H1 (cell line): ENCODE results near the gene ERN2. TPM values are rescaled to one million over a fixed set of nuclear protein-coding genes. Genes with fewer than 3 reads are reported as not detected.

ENCODE experiments used
- ATF3 ChIP-seq: IDR thresholded peaks from 2 replicates; pipeline ENCODE4 v1.6.1; 2011; ENCODE audit warnings: low read depth, mild to moderate bottlenecking, low read length; ENCODE audit not compliant: insufficient read depth
- BCL11A ChIP-seq, 2 experiments: IDR thresholded peaks; one replicate each; pipeline ENCODE4 v1.6.1; 2011; ENCODE audit warnings: low read depth in 2 of 2, low read length in 2 of 2, mild to moderate bottlenecking in 2 of 2
- CBX5 ChIP-seq: fragments of 300-800, 300-1000 bp; sonication (generic); IDR thresholded peaks from 2 replicates; pipeline ENCODE4 v1.7.1; 2016; ENCODE audit warnings: antibody characterized with exemption, low read length, low read depth
- CREB1 ChIP-seq: IDR thresholded peaks from 2 replicates; pipeline ENCODE4 v1.6.1; 2012; ENCODE audit warnings: inconsistent platforms
- CTBP2 ChIP-seq: IDR thresholded peaks from 2 replicates; pipeline ENCODE4 v1.7.0; 2011; ENCODE audit warnings: borderline replicate concordance, mild to moderate bottlenecking, moderate library complexity, mixed read lengths, low read length; ENCODE audit not compliant: insufficient read depth, insufficient read length
- E2F6 ChIP-seq: IDR thresholded peaks from 2 replicates; pipeline ENCODE4 v1.6.1; 2012; ENCODE audit warnings: inconsistent platforms
- EP300 ChIP-seq, 2 experiments: IDR thresholded peaks; 1 replicate in 1 of 2; 2 replicates in 1 of 2; pipeline ENCODE4 v1.6.1; 2011 to 2012; ENCODE audit warnings: low read depth in 2 of 2, low read length in 2 of 2, mild to moderate bottlenecking in 2 of 2, borderline replicate concordance in 1 of 2, inconsistent platforms in 1 of 2, moderate library complexity in 1 of 2
- JUND ChIP-seq: IDR thresholded peaks from 2 replicates; pipeline ENCODE4 v1.6.1; 2011; ENCODE audit warnings: mild to moderate bottlenecking, improper control_type of control experiment, low read length
- KDM1A ChIP-seq: fragments of 200-600, 300-600 bp; sonication (generic); IDR thresholded peaks from 2 replicates; pipeline ENCODE4 v1.7.1; 2016; ENCODE audit warnings: mild to moderate bottlenecking, low read length, borderline replicate concordance
- NANOG ChIP-seq: IDR thresholded peaks from 2 replicates; pipeline ENCODE4 v1.6.1; 2011; ENCODE audit warnings: low read length, low read depth, mild to moderate bottlenecking, inconsistent platforms; ENCODE audit not compliant: insufficient read depth, poor library complexity, severe bottlenecking
- NRF1 ChIP-seq: IDR thresholded peaks from 2 replicates; pipeline ENCODE4 v1.6.1; 2011; ENCODE audit warnings: mild to moderate bottlenecking, low read depth, low read length, improper control_type of control experiment
- PHF8 ChIP-seq: fragments of 200-600 bp; sonication (generic); conservative IDR thresholded peaks from 2 replicates; pipeline ENCODE4 v1.7.1; 2012; ENCODE audit warnings: low read depth, mild to moderate bottlenecking, inconsistent platforms, low read length, moderate library complexity
- RBBP5 ChIP-seq: IDR thresholded peaks from 2 replicates; pipeline ENCODE4 v1.7.1; 2012; ENCODE audit warnings: low read depth, mild to moderate bottlenecking, inconsistent platforms, low read length, moderate library complexity, borderline replicate concordance
- RFX5 ChIP-seq: IDR thresholded peaks from 2 replicates; pipeline ENCODE4 v1.6.1; 2011; ENCODE audit warnings: low read depth, low read length, improper control_type of control experiment, borderline replicate concordance
- SIX5 ChIP-seq: IDR thresholded peaks from 2 replicates; pipeline ENCODE4 v1.6.1; 2011; ENCODE audit warnings: mild to moderate bottlenecking, low read depth, low read length
- SP1 ChIP-seq: IDR thresholded peaks from 2 replicates; pipeline ENCODE4 v1.6.1; 2011; ENCODE audit warnings: low read depth, low read length
- TAF1 ChIP-seq: IDR thresholded peaks from 2 replicates; pipeline ENCODE4 v1.6.1; 2011; ENCODE audit warnings: mild to moderate bottlenecking, low read depth, low read length
- TBP ChIP-seq: IDR thresholded peaks from 2 replicates; pipeline ENCODE4 v1.6.1; 2011; ENCODE audit warnings: low read depth, low read length, improper control_type of control experiment
- USF2 ChIP-seq: IDR thresholded peaks from 2 replicates; pipeline ENCODE4 v1.6.1; 2011; ENCODE audit warnings: low read length, improper control_type of control experiment
- YY1 ChIP-seq: IDR thresholded peaks from 2 replicates; pipeline ENCODE4 v1.6.1; 2011; ENCODE audit warnings: low read depth, mild to moderate bottlenecking, low read length
- ZNF274 ChIP-seq: IDR thresholded peaks from 2 replicates; pipeline ENCODE4 v1.7.0; 2012; ENCODE audit warnings: low read length, borderline replicate concordance; ENCODE audit errors: extremely low read depth
- polyA plus RNA-seq, 7 experiments: library from polyadenylated mRNA; depleted of rRNA in 3 of 7; stranded (reverse) in 5 of 7; unstranded in 2 of 7; fragments of >200 nt in 5 of 7; fragments of 200-250 nt in 2 of 7; gene quantifications; 1 replicate in 5 of 7; 2 replicates in 1 of 7; 4 replicates in 1 of 7; pipeline versions ENCODE4 v1.2.1 to v1.2.3, GENCODE V29; 2011 to 2013; ENCODE audit warnings: missing spikeins in 2 of 7, mixed read lengths in 2 of 7
- total RNA-seq: library from RNA; stranded (reverse); fragmentation: NEBNext Ultra II Directional; extraction: Animal tissue kit (Norgen Biotek cat#: 25700); gene quantifications from 2 replicates; pipeline ENCODE4 v1.2.1, GENCODE V29; 2021

Gene ERN2
- total and polyA plus RNA-seq, 2 of the 8 experiments (the other 6 are each of a cell fraction or from before 2014, with no cell fraction given), result 2.4 to 4.4 TPM

GRCh38 chr16:23640931-23641765 lies 71.9 kb downstream of the ERN2 start, which contains the start of the genes DCTN5 and PALB2 (continued):
- TF ChIP-seq CBX5, result no peak
- peak; percentile 75 for TF ChIP-seq SP1
- TF ChIP-seq RBBP5, result no peak
- TF ChIP-seq KDM1A, result no peak
- no peak for TF ChIP-seq ZNF274
- peak; percentile 80 for TF ChIP-seq E2F6
- TF ChIP-seq ATF3, result peak; percentile 68; the same call in 1 of the 2 replicates
- TF ChIP-seq TAF1, result peak; percentile 92
- TF ChIP-seq NRF1, result peak; percentile 89
- peak; percentile 77 for TF ChIP-seq USF2
- TF ChIP-seq YY1, result peak; percentile 88
- TF ChIP-seq NANOG, result peak; percentile 64
- peak; percentile 75 for TF ChIP-seq CREB1
- TF ChIP-seq PHF8, result peak; percentile 97
- no peak; a peak in 1 of 3 replicates for TF ChIP-seq EP300 (IDR thresholded peaks at IDR 0.05; ENCODE audit: borderline replicate concordance in 1 of 2, low read depth in 2 of 2, low read length in 2 of 2)
- no peak for TF ChIP-seq CTBP2
- peak; percentile 12; the same call in 1 of the 2 replicates for TF ChIP-seq SIX5
- TF ChIP-seq TBP, result peak; percentile 69
- no peak for TF ChIP-seq JUND
- TF ChIP-seq BCL11A (IDR thresholded peaks at IDR 0.05; ENCODE audit: low read depth in 2 of 2, low read length in 2 of 2), result no peak
- TF ChIP-seq RFX5, result 0 out of 2 replicates have a peak, but pooled peaks have one; percentile 5
